Peyer's patch (tissue), 4 donors: Measurements from ENCODE around the gene EEF1B2.

ENCODE experiments used
- POLR2A ChIP-seq, 2 donors: fragments of 450-650 bp; IDR thresholded peaks; one replicate each; pipeline ENCODE4 v1.5.1; 2017; ENCODE audit warnings: antibody characterized with exemption in 2 of 2, mild to moderate bottlenecking in 2 of 2, moderate library complexity in 2 of 2
- TF ChIP-seq, protein P1 (sequence below), 6 experiments: fragments of 450-650 bp in 4 of 6; fragments of 200-600 bp in 2 of 6; sonication (generic) in 1 of 6; IDR thresholded peaks; one replicate each; pipeline ENCODE4 v1.5.1; 2017 to 2019; ENCODE audit warnings: antibody characterized with exemption in 6 of 6, mild to moderate bottlenecking in 3 of 6, moderate library complexity in 1 of 6

DNA sequence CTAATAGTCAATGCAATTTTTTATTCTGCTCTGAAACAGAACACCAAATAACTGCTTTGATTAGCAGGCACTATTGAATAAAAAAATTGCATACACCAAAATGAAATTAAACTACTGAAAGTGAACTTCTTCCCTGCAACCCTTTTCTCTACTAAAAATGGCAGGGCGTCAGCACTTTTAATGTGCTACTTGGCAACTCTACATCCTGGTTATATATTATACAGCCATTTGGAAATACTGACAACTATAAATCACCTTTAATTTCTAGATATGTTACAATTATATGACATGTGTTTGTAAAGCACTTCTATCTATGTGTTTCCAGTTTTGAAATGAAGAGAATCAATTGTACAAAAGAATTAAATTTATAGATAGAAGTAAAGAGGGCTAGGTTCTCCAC lies 10.4 kb upstream of the EEF1B2 start:
- TF ChIP-seq, protein P1, sequence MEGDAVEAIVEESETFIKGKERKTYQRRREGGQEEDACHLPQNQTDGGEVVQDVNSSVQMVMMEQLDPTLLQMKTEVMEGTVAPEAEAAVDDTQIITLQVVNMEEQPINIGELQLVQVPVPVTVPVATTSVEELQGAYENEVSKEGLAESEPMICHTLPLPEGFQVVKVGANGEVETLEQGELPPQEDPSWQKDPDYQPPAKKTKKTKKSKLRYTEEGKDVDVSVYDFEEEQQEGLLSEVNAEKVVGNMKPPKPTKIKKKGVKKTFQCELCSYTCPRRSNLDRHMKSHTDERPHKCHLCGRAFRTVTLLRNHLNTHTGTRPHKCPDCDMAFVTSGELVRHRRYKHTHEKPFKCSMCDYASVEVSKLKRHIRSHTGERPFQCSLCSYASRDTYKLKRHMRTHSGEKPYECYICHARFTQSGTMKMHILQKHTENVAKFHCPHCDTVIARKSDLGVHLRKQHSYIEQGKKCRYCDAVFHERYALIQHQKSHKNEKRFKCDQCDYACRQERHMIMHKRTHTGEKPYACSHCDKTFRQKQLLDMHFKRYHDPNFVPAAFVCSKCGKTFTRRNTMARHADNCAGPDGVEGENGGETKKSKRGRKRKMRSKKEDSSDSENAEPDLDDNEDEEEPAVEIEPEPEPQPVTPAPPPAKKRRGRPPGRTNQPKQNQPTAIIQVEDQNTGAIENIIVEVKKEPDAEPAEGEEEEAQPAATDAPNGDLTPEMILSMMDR (IDR thresholded peaks at IDR 0.05) = no peak
- no peak for TF ChIP-seq POLR2A (IDR thresholded peaks at IDR 0.05)
